Mucosa of rectum (tissue), 2 donors: ENCODE results near the gene BARD1.

Source experiments
- H3K27ac ChIP-seq, 2 donors: one replicate each; pipeline ENCODE4 v1.7.0; 2013; ENCODE audit warnings: inconsistent platforms in 2 of 2, low read depth in 2 of 2, low read length in 2 of 2
- H3K27me3 ChIP-seq, 2 donors: one replicate each; pipeline ENCODE4 v1.7.0; 2013; ENCODE audit warnings: low read length in 2 of 2; ENCODE audit not compliant: control insufficient read depth in 2 of 2, insufficient read depth in 2 of 2
- H3K36me3 ChIP-seq, 2 donors: one replicate each; pipeline ENCODE4 v1.7.0; 2013; ENCODE audit warnings: low read length in 2 of 2; ENCODE audit not compliant: control insufficient read depth in 2 of 2, insufficient read depth in 2 of 2
- H3K4me1 ChIP-seq, 2 donors: one replicate each; pipeline ENCODE4 v1.7.0; 2013; ENCODE audit warnings: low read length in 2 of 2, mild to moderate bottlenecking in 1 of 2; ENCODE audit not compliant: control insufficient read depth in 2 of 2, insufficient read depth in 2 of 2
- H3K4me3 ChIP-seq, 2 donors: one replicate each; pipeline ENCODE4 v1.7.0; 2013; ENCODE audit warnings: low read length in 2 of 2
- H3K9ac ChIP-seq, 2 donors: one replicate each; pipeline ENCODE4 v1.7.0; 2013; ENCODE audit warnings: low read length in 2 of 2, low read depth in 1 of 2, mild to moderate bottlenecking in 1 of 2
- H3K9me3 ChIP-seq, 2 donors: one replicate each; pipeline ENCODE4 v1.7.0; 2013; ENCODE audit warnings: low read length in 2 of 2; ENCODE audit not compliant: control insufficient read depth in 2 of 2
- donor health status: healthy.
- donor health status: Normal muscosa, but diverticular disease.

Gene BARD1

GRCh38 chr2:214774108-214774507, 35.4 kb downstream of the BARD1 start:
- no peaks in the 10 kb centered on the region for H3K27me3 ChIP-seq
- no peaks in the 10 kb centered on the region for H3K9me3 ChIP-seq
- no peak overlapping the region for H3K27ac ChIP-seq
- no peak overlapping the region for H3K9ac ChIP-seq
- no peaks in the 10 kb centered on the region for H3K36me3 ChIP-seq
- H3K4me3 ChIP-seq = no peak overlapping the region
- no peaks in the 10 kb centered on the region for H3K4me1 ChIP-seq

- Histone ChIP-seq H3K4me1 (no peaks in the 10 kb centered on the region), H3K9ac (no peak overlapping the region), H3K36me3 (no peaks in the 10 kb centered on the region), H3K27ac (no peak overlapping the region), H3K9me3 (no peaks in the 10 kb centered on the region), H3K27me3 (no peaks in the 10 kb centered on the region), H3K4me3 (no peak overlapping the region)
These were observed 37.0 kb downstream of the BARD1 start for GRCh38 chr2:214772443-214773015.

- no peaks in the 10 kb centered on the region for H3K4me1 ChIP-seq
- no peak overlapping the region for H3K9ac ChIP-seq
- no peaks in the 10 kb centered on the region for H3K27me3 ChIP-seq
- H3K27ac ChIP-seq = no peak overlapping the region
- no peaks in the 10 kb centered on the region for H3K9me3 ChIP-seq
- peaks cover 0 to 15% of the 10 kb centered on the region in 2 donors for H3K36me3 ChIP-seq
- H3K4me3 ChIP-seq = no peak overlapping the region
These were observed 44.3 kb downstream of the BARD1 start for GRCh38 chr2:214765180-214765579.

GRCh38 chr2:214753455-214753854, 56.0 kb downstream of the BARD1 start:
- Histone ChIP-seq H3K36me3 (peaks cover 0 to 4% of the 10 kb centered on the region in 2 donors), H3K27me3 (no peaks in the 10 kb centered on the region), H3K9me3 (no peaks in the 10 kb centered on the region), H3K4me1 (no peaks in the 10 kb centered on the region), H3K9ac (no peak overlapping the region), H3K27ac (no peak overlapping the region), H3K4me3 (no peak overlapping the region)

GRCh38 chr2:214750529-214750928, 59.0 kb downstream of the BARD1 start:
- no peaks in the 10 kb centered on the region for H3K9me3 ChIP-seq
- no peak overlapping the region for H3K9ac ChIP-seq
- H3K27me3 ChIP-seq = no peaks in the 10 kb centered on the region
- H3K27ac ChIP-seq = no peak overlapping the region
- no peak overlapping the region for H3K4me3 ChIP-seq
- H3K4me1 ChIP-seq = no peaks in the 10 kb centered on the region
- H3K36me3 ChIP-seq = peaks cover 0 to 4% of the 10 kb centered on the region in 2 donors

GRCh38 chr2:214747992-214748391, 61.5 kb downstream of the BARD1 start:
- Histone ChIP-seq H3K9ac (no peak overlapping the region), H3K9me3 (no peaks in the 10 kb centered on the region), H3K36me3 (peaks cover 0 to 4% of the 10 kb centered on the region in 2 donors), H3K4me3 (no peak overlapping the region), H3K27ac (no peak overlapping the region), H3K4me1 (no peaks in the 10 kb centered on the region), H3K27me3 (no peaks in the 10 kb centered on the region)

GRCh38 chr2:214742119-214742518, 67.4 kb downstream of the BARD1 start:
- no peak overlapping the region for H3K4me3 ChIP-seq
- no peaks in the 10 kb centered on the region for H3K27me3 ChIP-seq
- H3K36me3 ChIP-seq = peaks cover 0 to 3% of the 10 kb centered on the region in 2 donors
- no peak overlapping the region for H3K9ac ChIP-seq
- no peaks in the 10 kb centered on the region for H3K4me1 ChIP-seq
- H3K9me3 ChIP-seq = no peaks in the 10 kb centered on the region
- no peak overlapping the region for H3K27ac ChIP-seq

GRCh38 chr2:214740867-214741395, 68.6 kb downstream of the BARD1 start:
- Histone ChIP-seq H3K27ac (no peak overlapping the region), H3K4me1 (no peaks in the 10 kb centered on the region), H3K4me3 (no peak overlapping the region), H3K9me3 (no peaks in the 10 kb centered on the region), H3K27me3 (no peaks in the 10 kb centered on the region), H3K36me3 (peaks cover 0 to 3% of the 10 kb centered on the region in 2 donors), H3K9ac (no peak overlapping the region)

- Histone ChIP-seq H3K9me3 (no peaks in the 10 kb centered on the region), H3K9ac (no peak overlapping the region), H3K27me3 (no peaks in the 10 kb centered on the region), H3K4me3 (no peak overlapping the region), H3K36me3 (peaks cover 0 to 3% of the 10 kb centered on the region in 2 donors), H3K27ac (no peak overlapping the region), H3K4me1 (no peaks in the 10 kb centered on the region)
These were observed 72.3 kb downstream of the BARD1 start for GRCh38 chr2:214737188-214737587.

GRCh38 chr2:214730800-214731407, 78.6 kb downstream of the BARD1 start:
- Histone ChIP-seq H3K9me3 (no peaks in the 10 kb centered on the region), H3K4me3 (no peak overlapping the region), H3K9ac (no peak overlapping the region), H3K27ac (no peak overlapping the region), H3K4me1 (no peaks in the 10 kb centered on the region), H3K36me3 (peaks cover 4 to 12% of the 10 kb centered on the region in 2 donors), H3K27me3 (no peaks in the 10 kb centered on the region)
